GM12872 (cell line): Measurements from ENCODE around the gene TMEM247.

Experiments
- CTCF ChIP-seq: IDR thresholded peaks from 3 replicates; pipeline ENCODE4 v1.5.1; 2011; ENCODE audit warnings: low read depth, mild to moderate bottlenecking, low read length, moderate library complexity; ENCODE audit not compliant: insufficient read depth

TMEM247 gene

GRCh38 chr2:46506131-46506706, 26.9 kb downstream of the TMEM247 start:
- no peak for TF ChIP-seq CTCF

- TF ChIP-seq CTCF: no peak
Observed at GRCh38 chr2:46508312-46508711, 28.9 kb downstream of the TMEM247 start.

- no peak for TF ChIP-seq CTCF
Observed at GRCh38 chr2:46508759-46509158, 29.4 kb downstream of the TMEM247 start.

- TF ChIP-seq CTCF: no peak
Observed at GRCh38 chr2:46509804-46510203, 30.4 kb downstream of the TMEM247 start.

GRCh38 chr2:46510598-46511177, 31.3 kb downstream of the TMEM247 start:
- TF ChIP-seq CTCF: no peak

GRCh38 chr2:46512185-46512584, 32.8 kb downstream of the TMEM247 start:
- no peak for TF ChIP-seq CTCF

- no peak for TF ChIP-seq CTCF
Observed at GRCh38 chr2:46514738-46515137, 35.4 kb downstream of the TMEM247 start.

- no peak for TF ChIP-seq CTCF
Observed at GRCh38 chr2:46517485-46517884, 38.1 kb downstream of the TMEM247 start.
